H9 (cell line): Measurements from ENCODE around the gene CPO. TPM values are rescaled to one million over a fixed set of nuclear protein-coding genes. Genes with fewer than 3 reads are reported as not detected.

ENCODE experiments used
- DNase-seq: peaks from one replicate; pipeline ENCODE4 v3.0.0-alpha.2; 2017
- H2AFZ ChIP-seq: one replicate; pipeline ENCODE4 v1.6.1; 2013; ENCODE audit warnings: mild to moderate bottlenecking, low read length, control low read depth, moderate library complexity
- H2AK5ac ChIP-seq: 2 replicates; pipeline ENCODE4 v1.6.1; 2013; ENCODE audit warnings: low read length, control low read depth, mixed read lengths; ENCODE audit not compliant: insufficient read length
- H2BK120ac ChIP-seq: one replicate; pipeline ENCODE4 v1.6.1; 2013; ENCODE audit warnings: low read depth, mild to moderate bottlenecking, low read length, control low read depth, inconsistent platforms; ENCODE audit not compliant: poor library complexity, severe bottlenecking
- H2BK12ac ChIP-seq: 2 replicates; pipeline ENCODE4 v1.6.1; 2013; ENCODE audit warnings: low read length, control low read depth, mixed read lengths, low read depth; ENCODE audit not compliant: insufficient read length
- H2BK15ac ChIP-seq: 2 replicates; pipeline ENCODE4 v1.6.1; 2013; ENCODE audit warnings: low read depth, low read length, control low read depth
- H2BK20ac ChIP-seq: one replicate; pipeline ENCODE4 v1.6.1; 2013; ENCODE audit warnings: low read depth, mild to moderate bottlenecking, low read length, control low read depth, inconsistent platforms; ENCODE audit not compliant: poor library complexity, severe bottlenecking
- H2BK5ac ChIP-seq: 2 replicates; pipeline ENCODE4 v1.6.1; 2013; ENCODE audit warnings: low read length, control low read depth, mixed read lengths; ENCODE audit not compliant: insufficient read length
- H3K14ac ChIP-seq: 2 replicates; pipeline ENCODE4 v1.6.1; 2013; ENCODE audit warnings: low read length, control low read depth; ENCODE audit not compliant: insufficient read depth
- H3K18ac ChIP-seq: 2 replicates; pipeline ENCODE4 v1.6.1; 2013; ENCODE audit warnings: low read depth, mild to moderate bottlenecking, mixed read lengths, low read length, control low read depth; ENCODE audit not compliant: insufficient read length
- H3K23ac ChIP-seq: 2 replicates; pipeline ENCODE4 v1.6.1; 2013; ENCODE audit warnings: low read length, control low read depth, mixed read lengths, low read depth; ENCODE audit not compliant: insufficient read length
- H3K23me2 ChIP-seq: 2 replicates; pipeline ENCODE4 v1.6.1; 2013; ENCODE audit warnings: low read depth, mild to moderate bottlenecking, mixed read lengths, low read length, control low read depth; ENCODE audit not compliant: insufficient read length, poor library complexity, severe bottlenecking
- H3K27ac ChIP-seq: 2 replicates; pipeline ENCODE4 v1.5.1; 2013; ENCODE audit warnings: low read length, control low read depth, mixed read lengths, low read depth; ENCODE audit not compliant: insufficient read length
- H3K27me3 ChIP-seq: 2 replicates; pipeline ENCODE4 v1.6.1; 2013; ENCODE audit warnings: low read length, control low read depth, inconsistent platforms; ENCODE audit not compliant: insufficient read depth
- H3K4ac ChIP-seq: 2 replicates; pipeline ENCODE4 v1.6.1; 2013; ENCODE audit warnings: low read depth, mild to moderate bottlenecking, control low read depth, inconsistent platforms, low read length, moderate library complexity
- H3K4me1 ChIP-seq: 2 replicates; pipeline ENCODE4 v1.6.1; 2013; ENCODE audit warnings: low read length, control low read depth, inconsistent platforms; ENCODE audit not compliant: insufficient read depth
- H3K4me2 ChIP-seq: 2 replicates; pipeline ENCODE4 v1.6.1; 2013; ENCODE audit warnings: low read length, control low read depth, mixed read lengths; ENCODE audit not compliant: insufficient read length, insufficient read depth
- H3K56ac ChIP-seq: 2 replicates; pipeline ENCODE4 v1.6.1; 2013; ENCODE audit warnings: low read depth, mild to moderate bottlenecking, mixed read lengths, low read length, control low read depth; ENCODE audit not compliant: insufficient read length
- H3K79me1 ChIP-seq: 2 replicates; pipeline ENCODE4 v1.6.1; 2013; ENCODE audit warnings: low read depth, mild to moderate bottlenecking, moderate library complexity, low read length, control low read depth, inconsistent platforms; ENCODE audit not compliant: insufficient read depth, poor library complexity, severe bottlenecking
- H3K79me2 ChIP-seq: 2 replicates; pipeline ENCODE4 v1.6.1; 2013; ENCODE audit warnings: low read length, control low read depth, inconsistent platforms; ENCODE audit not compliant: insufficient read depth
- H3K9ac ChIP-seq: 2 replicates; pipeline ENCODE4 v1.6.1; 2013; ENCODE audit warnings: low read length, control low read depth, mixed read lengths; ENCODE audit not compliant: insufficient read length; ENCODE audit errors: extremely low read depth
- H3K9me3 ChIP-seq: one replicate; pipeline ENCODE4 v1.6.1; 2013; ENCODE audit warnings: low read depth, low read length, inconsistent platforms; ENCODE audit not compliant: control insufficient read depth
- H3T11ph ChIP-seq: one replicate; pipeline ENCODE4 v1.6.1; 2013; ENCODE audit warnings: mild to moderate bottlenecking, low read length, control low read depth, inconsistent platforms
- H4K20me1 ChIP-seq: one replicate; pipeline ENCODE4 v1.6.1; 2013; ENCODE audit not compliant: control insufficient read depth, insufficient read length, insufficient read depth
- H4K5ac ChIP-seq: 2 replicates; pipeline ENCODE4 v1.6.1; 2013; ENCODE audit warnings: low read depth, mild to moderate bottlenecking, mixed read lengths, low read length, control low read depth; ENCODE audit not compliant: insufficient read length
- H4K8ac ChIP-seq: replicated peaks from 2 replicates; pipeline ENCODE4 v1.6.1; 2013; ENCODE audit warnings: low read length, control low read depth, mixed read lengths, low read depth; ENCODE audit not compliant: insufficient read length
- H4K91ac ChIP-seq: 2 replicates; pipeline ENCODE4 v1.6.1; 2013; ENCODE audit warnings: low read depth, mild to moderate bottlenecking, moderate library complexity, mixed read lengths, low read length, control low read depth; ENCODE audit not compliant: insufficient read length
- H3K27ac Mint-ChIP-seq, 3 experiments: 2 replicates in 2 of 3; 3 replicates in 1 of 3; pipeline ENCODE4 v1.8.0; 2020 to 2021; ENCODE audit warnings: mixed read lengths in 3 of 3, mild to moderate bottlenecking in 1 of 3, moderate library complexity in 1 of 3
- H3K27me3 Mint-ChIP-seq: 2 replicates; pipeline ENCODE4 v1.8.0; 2021; ENCODE audit warnings: low read depth, mild to moderate bottlenecking, moderate library complexity, mixed read lengths
- H3K36me3 Mint-ChIP-seq, 3 experiments: 2 replicates in 2 of 3; 3 replicates in 1 of 3; pipeline ENCODE4 v1.8.0; 2020 to 2021; ENCODE audit warnings: low read depth in 3 of 3, mixed read lengths in 3 of 3; ENCODE audit not compliant: insufficient read depth in 1 of 3
- H3K4me1 Mint-ChIP-seq, 2 experiments: 2 replicates each; pipeline ENCODE4 v1.8.0; 2020; ENCODE audit warnings: mixed read lengths in 2 of 2
- H3K4me3 Mint-ChIP-seq, 2 experiments: 2 replicates in 1 of 2; 3 replicates in 1 of 2; pipeline ENCODE4 v1.8.0; 2020 to 2021; ENCODE audit warnings: mild to moderate bottlenecking in 2 of 2, mixed read lengths in 2 of 2, moderate library complexity in 1 of 2
- H3K9me3 Mint-ChIP-seq, 2 experiments: 2 replicates in 1 of 2; 3 replicates in 1 of 2; pipeline ENCODE4 v1.8.0; 2020; ENCODE audit warnings: mild to moderate bottlenecking in 2 of 2, mixed read lengths in 2 of 2, moderate library complexity in 1 of 2
- CTCF ChIP-seq: fragments of 200-600 bp; sonication (generic); conservative IDR thresholded peaks from 3 replicates; pipeline ENCODE4 v1.8.0; 2021; ENCODE audit warnings: antibody characterized with exemption, mild to moderate bottlenecking
- WGBS: extraction: QIAGEN DNeasy Blood & Tissue Kit; methylation state at CpG from one replicate; pipeline ENCODE4 v1.1.7; 2013; ENCODE audit warnings: missing lambda C conversion rate, low lambda C conversion rate, mixed read lengths; ENCODE audit not compliant: insufficient read length; ENCODE audit errors: extremely low coverage; 5-methylcytosine and 5-hydroxymethylcytosine counted together
- total RNA-seq: library from RNA; stranded (reverse); gene quantifications from 2 replicates; pipeline ENCODE4 v1.2.1, GENCODE V29; 2021

Gene CPO
- total RNA-seq, 1 experiment from 2014 or later: 0.68 TPM

GRCh38 chr2:206988884-206989283 is 49.6 kb downstream of the CPO start:
- no peak overlapping the region for H2BK12ac ChIP-seq
- WGBS: no CpG with 5 or more reads among the region's 1 CpG
- no peak overlapping the region for H2AFZ ChIP-seq

More at GRCh38 chr2:206988884-206989283, 49.6 kb downstream of the CPO start:
- H4K91ac ChIP-seq: no peak overlapping the region
- H3K4me1 Mint-ChIP-seq: peaks cover 13 to 17% of the 10 kb centered on the region in 2 experiments
- no peak overlapping the region for H2BK5ac ChIP-seq
- H4K8ac ChIP-seq: no peak overlapping the region
- H3K79me2 ChIP-seq: no peaks in the 10 kb centered on the region
- no peak overlapping the region for H3K18ac ChIP-seq
- H3K27me3 ChIP-seq: peaks cover 2% of the 10 kb centered on the region; the same call in 1 of the 2 replicates
- H3K9ac ChIP-seq: no peak overlapping the region
- no peak overlapping the region for H2AK5ac ChIP-seq
- no peaks in the 10 kb centered on the region; a peak in 1 of 7 replicates for H3K36me3 Mint-ChIP-seq
- H3K23ac ChIP-seq: no peak overlapping the region
- H3K4ac ChIP-seq: no peak overlapping the region
- H2BK120ac ChIP-seq: no peak overlapping the region
- H3K14ac ChIP-seq: no peak overlapping the region
- H3K4me1 ChIP-seq: peaks cover 3% of the 10 kb centered on the region; the same call in 1 of the 2 replicates
- no peaks in the 10 kb centered on the region; a peak in 1 of 5 replicates for H3K9me3 Mint-ChIP-seq
- H3K4me2 ChIP-seq: no peak overlapping the region
- no peak for TF ChIP-seq CTCF
- no peak overlapping the region for H4K5ac ChIP-seq
- H3K79me1 ChIP-seq: no peaks in the 10 kb centered on the region
- H2BK15ac ChIP-seq: no peak overlapping the region
- H3K27ac ChIP-seq: no peak overlapping the region
- H3K27me3 Mint-ChIP-seq: no peaks in the 10 kb centered on the region
- H3K9me3 ChIP-seq: no peaks in the 10 kb centered on the region
- H3T11ph ChIP-seq: no peak overlapping the region
- H2BK20ac ChIP-seq: no peak overlapping the region
- H3K4me3 Mint-ChIP-seq: no peak overlapping the region
- H3K56ac ChIP-seq: no peak overlapping the region
- H3K23me2 ChIP-seq: no peaks in the 10 kb centered on the region
- no peaks in the 10 kb centered on the region for H4K20me1 ChIP-seq
- no peak overlapping the region for H3K27ac Mint-ChIP-seq
- DNase-seq: no peak
